ENCODE results near the gene TNFSF12.

The TNFSF12 gene

GRCh38 chr17:7573324-7574080 lies 24.6 kb downstream of the TNFSF12 start:
- H3K4me3 ChIP-seq (replicated peaks in 1 of 2; ENCODE audit: low read depth in 2 of 2, low read length in 2 of 2), result peak overlapping the region; percentile 98 to 99
- peak; percentile 94 to 97 for DNase-seq (ENCODE audit: low read depth in 2 of 2)
- TF ChIP-seq CTCF (IDR thresholded peaks at IDR 0.05; ENCODE audit: low read depth, low read length), result no peak

GRCh38 chr17:7574176-7574953 lies 25.5 kb downstream of the TNFSF12 start:
- TF ChIP-seq CTCF (IDR thresholded peaks at IDR 0.05; ENCODE audit: low read depth, low read length), result no peak
- peak in 1 of 2 donors; percentile 35 for DNase-seq (ENCODE audit: low read depth in 2 of 2)
- peak overlapping the region; percentile 98 to 99 for H3K4me3 ChIP-seq (replicated peaks in 1 of 2; ENCODE audit: low read depth in 2 of 2, low read length in 2 of 2)

GRCh38 chr17:7575481-7575883 lies 26.6 kb downstream of the TNFSF12 start:
- no peak for TF ChIP-seq CTCF (IDR thresholded peaks at IDR 0.05; ENCODE audit: low read depth, low read length)
- peak overlapping the region in 1 of 2 donors; percentile 99 for H3K4me3 ChIP-seq (replicated peaks in 1 of 2; ENCODE audit: low read depth in 2 of 2, low read length in 2 of 2)
- no peak for DNase-seq (ENCODE audit: low read depth in 2 of 2)

GRCh38 chr17:7575959-7576358 lies 27.1 kb downstream of the TNFSF12 start:
- TF ChIP-seq CTCF (IDR thresholded peaks at IDR 0.05; ENCODE audit: low read depth, low read length), result no peak
- peak overlapping the region in 1 of 2 donors; percentile 99 for H3K4me3 ChIP-seq (replicated peaks in 1 of 2; ENCODE audit: low read depth in 2 of 2, low read length in 2 of 2)
- no peak for DNase-seq (ENCODE audit: low read depth in 2 of 2)

GRCh38 chr17:7576432-7576937 lies 27.6 kb downstream of the TNFSF12 start:
- H3K4me3 ChIP-seq (replicated peaks in 1 of 2; ENCODE audit: low read depth in 2 of 2, low read length in 2 of 2), result no peak overlapping the region
- DNase-seq (ENCODE audit: low read depth in 2 of 2), result no peak
- TF ChIP-seq CTCF (IDR thresholded peaks at IDR 0.05; ENCODE audit: low read depth, low read length), result no peak

GRCh38 chr17:7577327-7578199 lies 28.7 kb downstream of the TNFSF12 start:
- DNase-seq (ENCODE audit: low read depth in 2 of 2), result no peak
- H3K4me3 ChIP-seq (replicated peaks in 1 of 2; ENCODE audit: low read depth in 2 of 2, low read length in 2 of 2), result no peak overlapping the region
- no peak for TF ChIP-seq CTCF (IDR thresholded peaks at IDR 0.05; ENCODE audit: low read depth, low read length)

Measured in cardiac fibroblast (primary cell).